ENCODE measurements around the gene ZBTB7A. TPM values are rescaled to one million over a fixed set of nuclear protein-coding genes. Genes with fewer than 3 reads are reported as not detected.

The ZBTB7A gene
- total RNA-seq, 1 experiment from 2014 or later, result 49.5 TPM

DNA sequence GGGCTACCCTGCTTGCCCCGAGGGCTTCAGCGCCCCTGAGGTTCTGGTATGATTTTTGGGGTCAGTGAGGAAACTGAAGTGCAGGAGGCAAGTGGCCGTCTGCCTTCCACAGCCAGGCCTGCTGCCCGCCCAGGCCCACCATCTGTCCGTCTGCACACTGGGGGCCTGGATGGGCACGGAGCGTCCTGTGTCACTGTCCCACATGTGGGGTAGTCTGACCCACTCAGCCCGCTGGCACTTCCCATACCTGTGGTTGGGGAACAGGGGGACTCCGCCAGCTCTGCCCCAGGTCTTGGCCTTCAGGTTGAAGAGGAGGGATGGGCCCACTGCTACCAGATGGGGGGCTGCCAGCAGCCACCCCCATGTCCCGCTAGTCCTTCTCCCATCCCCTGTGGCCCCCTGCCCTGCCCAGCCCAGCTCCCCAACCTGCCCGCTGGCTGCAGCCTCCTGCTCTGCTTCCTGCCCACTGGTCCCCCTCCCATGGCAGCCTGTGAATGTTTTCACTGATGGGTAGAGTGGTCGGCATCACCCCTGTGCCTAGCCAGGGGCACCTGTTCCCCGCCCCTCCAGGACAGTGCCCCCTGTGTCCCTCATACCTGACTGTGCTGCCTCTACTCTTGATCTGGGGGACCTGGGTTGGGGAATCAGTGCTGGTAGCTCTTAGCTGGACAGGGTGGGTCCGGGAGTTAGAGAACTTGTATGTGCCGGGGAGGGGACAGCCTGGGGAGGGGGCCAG is 49.6 kb downstream of the ZBTB7A start:
- DNase-seq (ENCODE audit: low read depth, low spot score), result no peak
- BruUV-seq (replicated peaks), result no TSS peak
- ChIA-PET POLR2A (no interaction called here), RAD21 (ENCODE audit: low non-redundant PET in 1 of 2, low total read pairs in 2 of 2, uncharacterized antibody in 2 of 2, unreplicated experiment in 2 of 2) (no interaction called here), CTCF (no interaction called here)
- Histone ChIP-seq H3K9me2 (ENCODE audit: insufficient read depth) (no peaks in the 10 kb centered on the region), H3K4me2 (ENCODE audit: low read length) (no peak overlapping the region), H3K36me3 (ENCODE audit: control insufficient read depth in 1 of 2, insufficient read depth in 2 of 2, low read length in 2 of 2) (peaks cover 3 to 5% of the 10 kb centered on the region in 2 experiments; a peak in 3 of 4 replicates), H3K27me3 (ENCODE audit: insufficient read depth, low read length) (no peaks in the 10 kb centered on the region), H3K9me3 (ENCODE audit: control insufficient read depth in 1 of 2, insufficient read depth in 1 of 2, low read depth in 1 of 2, low read length in 2 of 2) (no peaks in the 10 kb centered on the region), H2AFZ (ENCODE audit: low read depth, low read length, poor library complexity, severe bottlenecking) (no peak overlapping the region), H4K20me1 (ENCODE audit: insufficient read depth) (no peaks in the 10 kb centered on the region), H3K27ac (ENCODE audit: low read depth, low read length) (no peak overlapping the region), H3K4me1 (ENCODE audit: control insufficient read depth in 1 of 2, insufficient read depth in 2 of 2, low read length in 2 of 2) (no peaks in the 10 kb centered on the region), H3K4me3 (replicated peaks in 1 of 2; ENCODE audit: low read depth in 1 of 2, low read length in 2 of 2) (no peak overlapping the region), H3K9ac (ENCODE audit: low read length) (no peak overlapping the region), H3K79me2 (ENCODE audit: insufficient read depth, low read length) (peaks cover 75% of the 10 kb centered on the region)
- no peak for TF ChIP-seq EGR1 (IDR thresholded peaks at IDR 0.05; ENCODE audit: low read depth)
- TF ChIP-seq, protein P1, sequence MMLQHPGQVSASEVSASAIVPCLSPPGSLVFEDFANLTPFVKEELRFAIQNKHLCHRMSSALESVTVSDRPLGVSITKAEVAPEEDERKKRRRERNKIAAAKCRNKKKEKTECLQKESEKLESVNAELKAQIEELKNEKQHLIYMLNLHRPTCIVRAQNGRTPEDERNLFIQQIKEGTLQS (IDR thresholded peaks at IDR 0.05), result no peak
- TF ChIP-seq SP1 (IDR thresholded peaks at IDR 0.05; ENCODE audit: low read depth), result no peak
- TF ChIP-seq, protein P2, sequence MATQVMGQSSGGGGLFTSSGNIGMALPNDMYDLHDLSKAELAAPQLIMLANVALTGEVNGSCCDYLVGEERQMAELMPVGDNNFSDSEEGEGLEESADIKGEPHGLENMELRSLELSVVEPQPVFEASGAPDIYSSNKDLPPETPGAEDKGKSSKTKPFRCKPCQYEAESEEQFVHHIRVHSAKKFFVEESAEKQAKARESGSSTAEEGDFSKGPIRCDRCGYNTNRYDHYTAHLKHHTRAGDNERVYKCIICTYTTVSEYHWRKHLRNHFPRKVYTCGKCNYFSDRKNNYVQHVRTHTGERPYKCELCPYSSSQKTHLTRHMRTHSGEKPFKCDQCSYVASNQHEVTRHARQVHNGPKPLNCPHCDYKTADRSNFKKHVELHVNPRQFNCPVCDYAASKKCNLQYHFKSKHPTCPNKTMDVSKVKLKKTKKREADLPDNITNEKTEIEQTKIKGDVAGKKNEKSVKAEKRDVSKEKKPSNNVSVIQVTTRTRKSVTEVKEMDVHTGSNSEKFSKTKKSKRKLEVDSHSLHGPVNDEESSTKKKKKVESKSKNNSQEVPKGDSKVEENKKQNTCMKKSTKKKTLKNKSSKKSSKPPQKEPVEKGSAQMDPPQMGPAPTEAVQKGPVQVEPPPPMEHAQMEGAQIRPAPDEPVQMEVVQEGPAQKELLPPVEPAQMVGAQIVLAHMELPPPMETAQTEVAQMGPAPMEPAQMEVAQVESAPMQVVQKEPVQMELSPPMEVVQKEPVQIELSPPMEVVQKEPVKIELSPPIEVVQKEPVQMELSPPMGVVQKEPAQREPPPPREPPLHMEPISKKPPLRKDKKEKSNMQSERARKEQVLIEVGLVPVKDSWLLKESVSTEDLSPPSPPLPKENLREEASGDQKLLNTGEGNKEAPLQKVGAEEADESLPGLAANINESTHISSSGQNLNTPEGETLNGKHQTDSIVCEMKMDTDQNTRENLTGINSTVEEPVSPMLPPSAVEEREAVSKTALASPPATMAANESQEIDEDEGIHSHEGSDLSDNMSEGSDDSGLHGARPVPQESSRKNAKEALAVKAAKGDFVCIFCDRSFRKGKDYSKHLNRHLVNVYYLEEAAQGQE (IDR thresholded peaks at IDR 0.05; ENCODE audit: low read depth), result no peak
- TF ChIP-seq RAD21 (IDR thresholded peaks at IDR 0.05; ENCODE audit: low read depth), result no peak
- no peak for TF ChIP-seq CEBPB (IDR thresholded peaks at IDR 0.05; ENCODE audit: low read depth)
- intact Hi-C loops (cut with micrococcal nuclease), result no loop called here
- no peak for ATAC-seq
